Stomach smooth muscle (tissue), 2 donors: ENCODE measurements around the gene KIF11.

ENCODE experiments used
- H3K27ac ChIP-seq: one replicate; pipeline ENCODE4 v1.7.0; 2013; ENCODE audit warnings: mild to moderate bottlenecking, low read length, inconsistent platforms
- H3K27me3 ChIP-seq, 2 donors: one replicate each; pipeline ENCODE4 v1.7.0; 2013; ENCODE audit warnings: low read length in 2 of 2; ENCODE audit not compliant: insufficient read depth in 2 of 2, control insufficient read depth in 1 of 2
- H3K36me3 ChIP-seq, 2 donors: one replicate each; pipeline ENCODE4 v1.7.0; 2013; ENCODE audit warnings: low read length in 2 of 2; ENCODE audit not compliant: control insufficient read depth in 2 of 2, insufficient read depth in 2 of 2
- H3K4me1 ChIP-seq: one replicate; pipeline ENCODE4 v1.7.0; 2013; ENCODE audit warnings: low read length; ENCODE audit not compliant: control insufficient read depth, insufficient read depth
- H3K4me3 ChIP-seq, 2 donors: one replicate each; pipeline ENCODE4 v1.7.0; 2013; ENCODE audit warnings: low read length in 2 of 2
- H3K9ac ChIP-seq, 2 donors: one replicate each; pipeline ENCODE4 v1.7.0; 2013; ENCODE audit warnings: low read length in 2 of 2, mild to moderate bottlenecking in 1 of 2
- H3K9me3 ChIP-seq, 2 donors: one replicate each; pipeline ENCODE4 v1.7.0; 2013; ENCODE audit warnings: low read length in 2 of 2; ENCODE audit not compliant: control insufficient read depth in 2 of 2
- donor health status: healthy.
- donor health status: Pancreatic carcinoma.

The KIF11 gene

GRCh38 chr10:92591550-92592022 is 1.3 kb upstream of the KIF11 start:
- Histone ChIP-seq H3K4me3 (peak overlapping the region; percentile 70 to 77), H3K36me3 (no peaks in the 10 kb centered on the region), H3K9ac (peak overlapping the region; percentile 78 to 90), H3K4me1 (peaks cover 12% of the 10 kb centered on the region), H3K9me3 (no peaks in the 10 kb centered on the region), H3K27me3 (no peaks in the 10 kb centered on the region), H3K27ac (peak overlapping the region; percentile 93)

DNA sequence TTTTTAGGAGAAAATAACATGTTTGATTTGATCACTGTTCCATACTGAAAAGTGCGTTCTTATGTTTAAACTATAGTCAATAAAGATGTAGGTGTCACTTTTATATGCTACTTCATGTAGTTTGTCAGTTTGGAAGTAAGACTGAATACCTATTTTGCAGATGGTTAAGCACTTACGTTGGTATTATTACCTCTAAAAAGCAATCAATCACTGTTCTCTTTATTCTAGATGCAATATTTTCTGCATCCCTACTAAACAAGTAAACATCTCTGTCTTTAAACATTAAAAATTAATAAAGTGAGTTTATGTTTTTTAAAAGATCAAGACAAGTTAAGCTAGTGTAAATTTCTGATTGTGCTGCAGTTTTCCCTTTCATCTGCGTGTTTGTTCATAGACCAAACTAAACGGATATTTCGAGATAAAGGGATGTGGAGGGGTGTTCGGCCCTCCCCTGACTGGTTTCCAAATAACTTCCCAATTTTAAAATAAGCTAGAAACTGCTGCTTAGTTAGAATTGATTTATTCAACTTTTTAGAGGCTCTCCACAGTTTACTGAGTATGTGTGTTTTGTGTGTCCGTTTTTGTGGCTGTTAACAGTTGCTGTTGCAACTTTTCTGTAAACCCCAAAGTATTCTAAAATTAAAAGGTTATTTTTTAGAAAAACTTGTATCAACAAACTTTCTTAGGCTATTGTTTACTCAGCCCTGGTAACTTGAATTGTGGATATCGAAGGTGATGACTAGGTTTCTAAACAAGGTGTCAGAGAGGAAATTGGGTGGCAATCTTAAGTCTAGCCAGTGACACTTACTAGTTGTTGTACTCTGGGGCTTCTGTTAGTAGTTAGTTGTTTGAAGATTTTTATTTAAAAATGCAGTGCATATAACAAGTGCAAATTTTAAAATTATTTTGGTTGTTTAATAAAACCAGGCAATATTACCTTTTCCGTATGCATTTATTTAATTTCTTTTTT is 974 bp downstream of the KIF11 start:
- peak overlapping the region; percentile 70 to 77 for H3K4me3 ChIP-seq
- H3K9me3 ChIP-seq = no peaks in the 10 kb centered on the region
- no peak overlapping the region for H3K9ac ChIP-seq
- peaks cover 12% of the 10 kb centered on the region for H3K4me1 ChIP-seq
- H3K27ac ChIP-seq = no peak overlapping the region
- H3K36me3 ChIP-seq = no peaks in the 10 kb centered on the region
- H3K27me3 ChIP-seq = no peaks in the 10 kb centered on the region

DNA sequence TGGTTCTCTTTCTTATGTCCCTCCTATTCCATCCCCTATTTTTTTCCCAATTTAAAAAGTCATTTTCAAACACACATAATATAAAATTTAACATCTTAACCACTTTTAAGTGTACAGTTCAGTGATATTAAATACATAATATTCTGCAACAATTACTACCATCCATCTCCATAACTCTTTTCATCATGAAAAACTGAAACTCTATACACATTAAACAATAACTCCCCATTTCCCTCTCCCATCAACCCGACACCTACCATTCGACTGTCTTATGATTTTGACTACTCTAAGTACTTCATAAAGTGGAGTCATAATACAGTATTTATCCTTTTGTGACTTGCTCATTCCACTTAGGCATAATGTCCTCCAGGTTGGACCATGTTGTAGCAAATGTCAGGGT is 2.6 kb downstream of the KIF11 start:
- H3K36me3 ChIP-seq = no peaks in the 10 kb centered on the region
- no peaks in the 10 kb centered on the region for H3K9me3 ChIP-seq
- H3K4me1 ChIP-seq = peaks cover 12% of the 10 kb centered on the region
- H3K9ac ChIP-seq = no peak overlapping the region
- H3K27me3 ChIP-seq = no peaks in the 10 kb centered on the region
- no peak overlapping the region for H3K4me3 ChIP-seq
- no peak overlapping the region for H3K27ac ChIP-seq

DNA sequence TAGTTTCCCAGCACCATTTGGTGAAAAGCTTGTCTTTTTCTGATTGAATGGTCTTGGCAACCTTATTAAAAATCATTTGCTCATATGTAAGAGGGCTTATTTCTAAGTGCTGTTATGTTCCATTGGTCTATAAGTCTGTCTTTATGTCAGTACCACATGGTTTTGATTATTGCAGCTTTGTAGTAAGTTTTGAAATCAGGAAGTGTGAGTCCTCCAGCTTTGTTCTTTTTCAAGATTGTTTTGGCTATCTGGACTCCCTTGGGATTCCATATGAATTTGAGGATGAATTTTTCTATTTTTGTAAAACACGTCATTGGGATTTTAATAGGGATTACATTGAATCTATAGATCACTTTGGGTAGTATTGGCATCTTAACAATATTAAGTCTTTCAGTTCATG is 5.4 kb downstream of the KIF11 start:
- H3K36me3 ChIP-seq = no peaks in the 10 kb centered on the region
- H3K9me3 ChIP-seq = no peaks in the 10 kb centered on the region
- peaks cover under 1% of the 10 kb centered on the region for H3K4me1 ChIP-seq
- no peak overlapping the region for H3K4me3 ChIP-seq
- H3K27ac ChIP-seq = no peak overlapping the region
- no peaks in the 10 kb centered on the region for H3K27me3 ChIP-seq
- H3K9ac ChIP-seq = no peak overlapping the region

GRCh38 chr10:92604841-92605240 is 11.9 kb downstream of the KIF11 start:
- no peaks in the 10 kb centered on the region for H3K9me3 ChIP-seq
- no peaks in the 10 kb centered on the region for H3K36me3 ChIP-seq
- no peaks in the 10 kb centered on the region for H3K27me3 ChIP-seq
- no peak overlapping the region for H3K4me3 ChIP-seq
- H3K27ac ChIP-seq = no peak overlapping the region
- no peak overlapping the region for H3K9ac ChIP-seq
- no peaks in the 10 kb centered on the region for H3K4me1 ChIP-seq

DNA sequence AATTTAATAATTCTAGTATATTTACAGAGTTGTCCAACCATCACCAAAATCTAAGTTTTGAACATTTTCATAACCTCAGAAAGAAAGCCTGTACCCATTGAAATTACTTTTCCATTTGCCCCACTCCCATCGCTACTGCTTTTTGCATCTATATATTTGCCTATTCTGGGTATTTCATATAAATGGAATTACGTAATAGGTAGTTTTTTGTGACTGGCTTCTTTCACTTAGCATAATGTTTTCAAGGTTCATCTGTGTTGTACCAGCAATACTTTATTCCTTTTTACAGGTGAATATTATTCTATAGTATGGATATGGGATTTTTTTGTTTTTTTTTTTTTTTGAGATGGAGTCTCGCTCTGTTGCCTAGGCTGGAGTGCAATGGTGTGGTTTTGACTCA is 22.6 kb downstream of the KIF11 start:
- Histone ChIP-seq H3K27ac (no peak overlapping the region), H3K9ac (no peak overlapping the region), H3K4me3 (no peak overlapping the region), H3K36me3 (no peaks in the 10 kb centered on the region), H3K9me3 (no peaks in the 10 kb centered on the region), H3K27me3 (no peaks in the 10 kb centered on the region), H3K4me1 (no peaks in the 10 kb centered on the region)

GRCh38 chr10:92619368-92619767 is 26.4 kb downstream of the KIF11 start:
- Histone ChIP-seq H3K4me3 (no peak overlapping the region), H3K9me3 (no peaks in the 10 kb centered on the region), H3K27ac (no peak overlapping the region), H3K4me1 (no peaks in the 10 kb centered on the region), H3K27me3 (no peaks in the 10 kb centered on the region), H3K9ac (no peak overlapping the region), H3K36me3 (no peaks in the 10 kb centered on the region)

GRCh38 chr10:92627845-92628480 is 35.0 kb downstream of the KIF11 start:
- Histone ChIP-seq H3K27me3 (no peaks in the 10 kb centered on the region), H3K4me3 (no peak overlapping the region), H3K9ac (no peak overlapping the region), H3K4me1 (no peaks in the 10 kb centered on the region), H3K27ac (no peak overlapping the region), H3K9me3 (no peaks in the 10 kb centered on the region), H3K36me3 (no peaks in the 10 kb centered on the region)

DNA sequence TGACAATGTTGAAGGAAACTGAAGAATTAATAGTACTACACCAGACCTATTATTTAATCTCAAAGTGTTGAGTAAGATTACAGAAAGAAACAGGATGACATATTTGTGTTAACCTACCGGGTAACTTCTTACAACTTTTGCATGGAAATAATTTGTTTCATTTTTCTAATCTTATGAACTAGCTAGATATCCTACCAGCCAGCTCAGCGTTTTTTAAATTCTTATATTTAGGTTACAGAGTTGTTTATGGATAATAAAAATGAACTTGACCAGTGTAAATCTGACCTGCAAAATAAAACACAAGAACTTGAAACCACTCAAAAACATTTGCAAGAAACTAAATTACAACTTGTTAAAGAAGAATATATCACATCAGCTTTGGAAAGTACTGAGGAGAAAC is 37.0 kb downstream of the KIF11 start:
- H3K27me3 ChIP-seq = no peaks in the 10 kb centered on the region
- no peak overlapping the region for H3K27ac ChIP-seq
- no peak overlapping the region for H3K4me3 ChIP-seq
- H3K9me3 ChIP-seq = no peaks in the 10 kb centered on the region
- H3K9ac ChIP-seq = no peak overlapping the region
- no peaks in the 10 kb centered on the region for H3K4me1 ChIP-seq
- H3K36me3 ChIP-seq = no peaks in the 10 kb centered on the region

GRCh38 chr10:92638037-92638436 is 45.1 kb downstream of the KIF11 start:
- no peaks in the 10 kb centered on the region for H3K27me3 ChIP-seq
- H3K36me3 ChIP-seq = no peaks in the 10 kb centered on the region
- no peaks in the 10 kb centered on the region for H3K4me1 ChIP-seq
- no peaks in the 10 kb centered on the region for H3K9me3 ChIP-seq
- H3K27ac ChIP-seq = no peak overlapping the region
- H3K9ac ChIP-seq = no peak overlapping the region
- no peak overlapping the region for H3K4me3 ChIP-seq

DNA sequence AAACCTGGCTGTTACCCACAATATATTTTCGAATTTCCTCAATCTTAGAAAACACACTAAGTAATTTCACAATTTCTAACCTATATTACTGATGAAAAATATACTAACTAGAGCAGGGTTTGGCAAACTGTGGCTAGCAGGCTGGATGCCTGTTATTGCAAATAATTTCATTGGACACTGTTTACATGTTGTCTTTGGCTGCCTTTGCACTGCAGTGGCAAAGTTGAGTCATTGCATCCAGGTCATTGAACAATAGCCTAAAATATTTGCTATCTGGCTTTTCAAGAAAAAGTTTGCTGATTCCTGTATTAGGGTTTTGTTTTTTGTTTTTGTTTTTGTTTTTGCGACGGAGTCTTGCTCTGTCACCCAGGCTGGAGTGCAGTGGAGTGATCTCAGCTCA is 47.2 kb downstream of the KIF11 start:
- Histone ChIP-seq H3K27me3 (no peaks in the 10 kb centered on the region), H3K9me3 (no peaks in the 10 kb centered on the region), H3K27ac (no peak overlapping the region), H3K9ac (no peak overlapping the region), H3K4me3 (no peak overlapping the region), H3K36me3 (no peaks in the 10 kb centered on the region), H3K4me1 (no peaks in the 10 kb centered on the region)
